ENCODE data around the gene COQ10A.

DNA sequence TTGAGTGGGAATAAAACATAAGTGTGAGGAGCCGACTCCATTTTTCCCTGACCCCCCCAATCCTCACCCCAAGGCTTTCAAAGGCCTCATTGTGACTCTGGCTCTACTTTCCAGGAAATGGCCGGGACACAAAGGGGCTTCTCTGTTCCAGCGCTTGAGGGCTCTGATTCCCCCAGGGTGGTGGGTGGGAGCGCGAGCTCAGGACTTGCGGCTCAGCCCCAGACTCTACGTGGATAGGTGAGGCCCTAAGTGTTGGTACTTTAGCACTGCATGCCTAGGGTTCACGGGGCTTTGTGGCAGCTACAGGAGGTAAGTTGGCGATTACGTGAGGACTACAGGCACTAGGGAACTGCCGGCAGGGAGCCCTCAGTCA is 48.5 kb downstream of the COQ10A start:
- TF ChIP-seq EZH2 (IDR thresholded peaks at IDR 0.05; ENCODE audit: low read depth): no peak
- no peak for TF ChIP-seq CTCF (conservative IDR thresholded peaks at IDR 0.05)

All from PC-9 (cell line).